HG02884 (cell line): ENCODE measurements around the gene TECR.
"Not testable (repeated sequence)": the region's sequence is repeated elsewhere in the genome, so short reads cannot be mapped to it uniquely, and the experiment has no call there.

Experiments used
- ATAC-seq: cut with Tn5 transposase; IDR thresholded peaks from one replicate; pipeline ENCODE4 v1.9.1; 2021; ENCODE audit warnings: mild to moderate bottlenecking, moderate library complexity; ENCODE audit not compliant: unreplicated experiment

Gene TECR

GRCh38 chr19:14580623-14581237 lies 51.3 kb downstream of the TECR start:
- ATAC-seq = no peak

- no peak for ATAC-seq
Measured at GRCh38 chr19:14582894-14583340, 53.5 kb downstream of the TECR start, which contains the start of gene CLEC17A. Gene CLEC17A, plus strand, starts transcription at chr19:14583084. Its CDS starts 77 bp downstream, at chr19:14583161.

GRCh38 chr19:14584372-14584771 lies 55.0 kb downstream of the TECR start:
- not testable (repeated sequence) for ATAC-seq

GRCh38 chr19:14585187-14585586 lies 55.8 kb downstream of the TECR start:
- ATAC-seq = peak; percentile 57

GRCh38 chr19:14589433-14589832 lies 60.0 kb downstream of the TECR start:
- ATAC-seq = not testable (repeated sequence)

GRCh38 chr19:14595558-14595957 lies 66.2 kb downstream of the TECR start:
- ATAC-seq = no peak

- ATAC-seq = no peak
Measured at GRCh38 chr19:14599548-14600147, 70.3 kb downstream of the TECR start.

GRCh38 chr19:14603990-14604387 lies 74.6 kb downstream of the TECR start:
- ATAC-seq = no peak

GRCh38 chr19:14606627-14607026 lies 77.2 kb downstream of the TECR start:
- no peak for ATAC-seq

GRCh38 chr19:14611051-14611450 lies 81.7 kb downstream of the TECR start:
- ATAC-seq = no peak

- ATAC-seq = not testable (repeated sequence)
Measured at GRCh38 chr19:14612242-14612641, 82.8 kb downstream of the TECR start.

- ATAC-seq = no peak
Measured at GRCh38 chr19:14612657-14613056, 83.3 kb downstream of the TECR start.

GRCh38 chr19:14613399-14614098 lies 84.2 kb downstream of the TECR start:
- ATAC-seq = not testable (repeated sequence)

GRCh38 chr19:14614099-14614412 lies 84.7 kb downstream of the TECR start:
- ATAC-seq = no peak
